ENCODE data around the gene CACHD1.

The CACHD1 gene

GRCh38 chr1:64473367-64473766 lies 3.4 kb downstream of the CACHD1 start:
- DNase-seq (ENCODE audit: low read depth), result no peak

GRCh38 chr1:64474133-64474532 lies 4.2 kb downstream of the CACHD1 start:
- no peak for DNase-seq (ENCODE audit: low read depth)

GRCh38 chr1:64474665-64475439 lies 4.9 kb downstream of the CACHD1 start:
- no peak for DNase-seq (ENCODE audit: low read depth)

GRCh38 chr1:64476251-64476952 lies 6.5 kb downstream of the CACHD1 start:
- no peak for DNase-seq (ENCODE audit: low read depth)

DNA sequence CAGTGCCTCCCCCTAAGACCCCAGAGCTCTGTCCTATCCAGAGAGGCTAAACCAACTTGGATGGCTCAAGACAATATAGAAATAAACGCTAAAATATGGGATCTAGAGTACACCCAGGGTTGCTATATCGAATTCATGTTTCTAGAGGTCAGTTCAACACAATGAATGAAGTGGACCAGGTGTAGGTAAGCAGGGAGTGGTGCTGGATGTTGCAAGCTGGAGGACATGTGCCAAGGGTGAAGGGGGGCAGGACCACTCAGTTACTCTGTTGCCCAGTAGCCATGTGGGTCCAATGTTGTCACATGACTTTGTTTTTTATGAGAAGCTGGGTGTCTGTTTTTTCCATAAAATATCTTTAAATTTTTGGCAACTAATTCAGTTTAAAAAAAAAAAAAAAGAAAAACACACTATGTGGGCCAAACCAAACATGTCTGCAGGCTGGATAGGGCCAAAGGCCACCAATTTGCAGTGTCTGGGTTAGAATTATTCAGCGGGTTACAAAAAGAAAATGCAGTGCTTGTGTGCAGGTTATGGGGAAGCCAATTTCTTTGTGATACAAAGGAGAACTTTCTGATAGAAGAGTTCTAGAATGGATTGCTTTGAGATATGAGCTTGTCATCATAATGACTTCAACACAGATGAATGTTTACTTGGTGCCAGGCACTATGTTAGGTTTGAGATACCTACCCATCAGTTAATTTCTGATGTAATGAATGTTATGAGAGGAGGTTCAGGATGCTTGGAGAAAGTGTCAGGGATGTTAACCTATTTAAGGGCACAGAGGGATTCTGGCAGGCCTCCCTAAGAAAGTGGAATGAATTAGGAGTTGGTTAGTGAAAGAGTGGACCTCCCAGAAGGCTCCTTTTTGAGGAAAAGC lies 8.9 kb downstream of the CACHD1 start:
- DNase-seq (ENCODE audit: low read depth), result no peak

DNA sequence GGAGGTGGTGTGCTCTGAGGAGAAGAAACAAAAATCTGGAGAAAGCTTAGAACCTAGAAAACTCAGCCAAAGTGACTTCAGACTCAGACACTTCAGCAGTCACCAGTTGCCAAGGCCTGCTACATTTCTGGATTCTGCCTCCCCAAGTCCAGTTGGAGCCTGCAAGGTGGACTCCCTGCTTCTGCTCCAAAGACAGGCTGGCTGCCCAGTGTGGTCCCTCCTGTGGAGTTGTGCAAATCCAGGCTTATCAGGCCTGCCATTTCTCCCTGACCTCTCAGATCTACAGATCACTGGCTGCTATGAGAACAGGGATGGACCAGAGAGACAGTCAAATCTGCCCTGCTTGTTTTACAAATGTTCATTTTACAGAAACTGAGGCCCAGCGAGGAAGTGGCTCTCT lies 9.9 kb downstream of the CACHD1 start:
- no peak for DNase-seq (ENCODE audit: low read depth)

- no peak for DNase-seq (ENCODE audit: low read depth)
Observed at GRCh38 chr1:64480999-64481772, 11.3 kb downstream of the CACHD1 start.

- no peak for DNase-seq (ENCODE audit: low read depth)
Observed at GRCh38 chr1:64482128-64482527, 12.2 kb downstream of the CACHD1 start.

DNA sequence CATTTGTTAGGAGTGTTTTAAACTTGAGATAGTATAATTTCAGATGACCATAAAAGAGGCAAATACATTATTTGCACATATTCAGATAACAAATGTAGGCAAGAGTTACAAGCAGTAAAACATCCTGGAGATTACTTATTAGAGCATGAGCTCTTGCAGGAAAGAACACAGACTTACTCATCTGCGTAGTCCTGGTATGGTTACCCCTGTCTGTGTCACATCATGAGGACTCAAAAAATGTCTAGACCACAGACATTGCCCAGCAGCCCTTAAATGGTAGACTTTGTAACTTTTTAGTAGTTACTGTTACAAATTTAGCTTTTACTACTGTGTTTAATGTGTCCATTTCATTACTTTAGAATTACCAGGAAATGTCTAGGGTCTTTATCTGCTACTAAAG lies 12.8 kb downstream of the CACHD1 start:
- no peak for DNase-seq (ENCODE audit: low read depth)

GRCh38 chr1:64483731-64484414 lies 13.9 kb downstream of the CACHD1 start:
- no peak for DNase-seq (ENCODE audit: low read depth)

GRCh38 chr1:64484651-64485050 lies 14.7 kb downstream of the CACHD1 start:
- no peak for DNase-seq (ENCODE audit: low read depth)

- DNase-seq (ENCODE audit: low read depth), result no peak
Observed at GRCh38 chr1:64486193-64486592, 16.3 kb downstream of the CACHD1 start.

DNA sequence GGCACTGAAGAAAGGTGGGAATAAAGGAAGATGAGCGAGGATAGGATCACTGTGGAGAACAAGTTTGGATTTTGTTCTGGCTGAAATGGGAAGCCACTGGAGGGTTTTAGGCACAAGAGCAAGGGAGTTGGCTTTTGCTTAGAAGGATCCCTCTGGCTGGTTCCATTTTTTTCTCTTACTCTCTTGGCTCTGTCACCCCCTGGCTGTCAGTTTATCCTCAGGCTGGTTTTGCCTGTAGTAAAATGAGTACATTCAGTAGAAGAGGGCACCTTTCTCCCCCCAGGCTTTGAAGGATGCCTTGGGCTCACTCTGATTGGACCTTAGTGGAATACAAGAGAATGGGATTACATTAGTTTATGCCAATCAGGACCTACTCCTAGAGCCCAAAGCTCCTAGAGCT lies 17.1 kb downstream of the CACHD1 start:
- DNase-seq (ENCODE audit: low read depth), result no peak

GRCh38 chr1:64488862-64489261 lies 18.9 kb downstream of the CACHD1 start:
- no peak for DNase-seq (ENCODE audit: low read depth)

DNA sequence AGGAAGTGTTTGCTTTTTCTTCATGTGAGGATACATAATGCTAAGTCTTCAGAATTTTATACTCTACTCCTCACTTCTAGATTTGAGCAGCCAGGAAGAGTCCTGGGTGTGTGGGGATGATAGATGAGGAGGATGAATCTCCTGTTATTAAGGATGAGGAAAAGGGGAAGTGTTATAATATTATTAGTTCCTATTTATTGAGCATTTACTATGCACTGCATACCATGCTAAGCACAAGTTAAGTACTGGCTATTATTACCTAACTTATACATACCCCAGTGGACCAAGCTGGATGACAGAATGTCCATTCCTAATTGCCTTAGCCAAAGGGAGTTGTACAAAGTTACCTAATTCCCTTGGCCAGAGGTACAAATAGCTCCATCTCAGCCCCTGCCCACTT lies 19.8 kb downstream of the CACHD1 start:
- DNase-seq (ENCODE audit: low read depth), result no peak

DNA sequence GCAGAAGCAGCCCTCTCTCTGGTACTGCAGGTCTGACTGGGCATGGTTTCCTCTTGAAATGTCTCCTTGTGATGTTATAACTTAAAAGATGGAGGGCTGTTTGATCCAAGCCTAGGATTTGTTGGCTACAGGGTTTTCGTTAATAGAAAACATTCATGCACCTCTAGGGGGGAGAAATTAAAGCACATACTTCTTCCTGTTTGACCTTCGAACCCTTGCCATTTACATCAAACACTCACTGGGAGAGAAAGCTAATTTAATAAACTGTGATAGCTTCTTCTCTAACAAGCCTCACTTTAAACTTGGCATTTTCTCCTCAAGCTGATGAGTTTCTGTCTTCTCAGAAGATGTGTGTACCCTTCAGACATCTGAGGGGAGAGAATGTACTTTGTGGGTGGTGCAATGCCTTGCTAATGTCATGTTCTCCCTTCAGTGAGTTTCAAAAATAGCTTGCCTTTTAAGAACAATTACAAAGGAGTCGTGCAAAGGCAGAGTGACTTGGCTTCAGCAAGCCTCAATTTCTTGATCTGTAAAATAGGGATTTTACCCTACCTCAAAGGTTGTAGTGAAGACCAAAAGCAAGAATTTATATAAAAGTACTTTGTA lies 20.4 kb downstream of the CACHD1 start:
- no peak for DNase-seq (ENCODE audit: low read depth)

GRCh38 chr1:64492424-64492823 lies 22.5 kb downstream of the CACHD1 start:
- DNase-seq (ENCODE audit: low read depth), result no peak

- DNase-seq (ENCODE audit: low read depth), result no peak
Observed at GRCh38 chr1:64493831-64494230, 23.9 kb downstream of the CACHD1 start.

- no peak for DNase-seq (ENCODE audit: low read depth)
Observed at GRCh38 chr1:64494659-64495058, 24.7 kb downstream of the CACHD1 start.

- no peak for DNase-seq (ENCODE audit: low read depth)
Observed at GRCh38 chr1:64495878-64496277, 25.9 kb downstream of the CACHD1 start.

- DNase-seq (ENCODE audit: low read depth), result no peak
Observed at GRCh38 chr1:64496606-64497005, 26.7 kb downstream of the CACHD1 start.

Measured in T follicular helper cell (primary cell).